RWPE2 (cell line): ENCODE data around the gene ZNF267.

Experiments
- ATAC-seq: fragments of 200-7000 bp; cut with Tn5 transposase; 3 replicates; pipeline ENCODE4 v1.9.1; 2021; ENCODE audit warnings: low read depth
- DNase-seq: peaks from one replicate; pipeline ENCODE4 v3.0.0-alpha.2; 2020; ENCODE audit warnings: low spot score
- H3K27ac ChIP-seq: fragments of 450-650 bp; 2 replicates; pipeline ENCODE4 v1.5.1; 2017; ENCODE audit warnings: mild to moderate bottlenecking; ENCODE audit not compliant: poor library complexity, severe bottlenecking
- H3K27me3 ChIP-seq: fragments of 250-450 bp; sonication (Bioruptor Pico); 2 replicates; pipeline ENCODE4 v1.5.1; 2021; ENCODE audit warnings: mild to moderate bottlenecking, moderate library complexity; ENCODE audit not compliant: insufficient read depth, poor library complexity, severe bottlenecking
- H3K36me3 ChIP-seq: fragments of 250-450 bp; sonication (Bioruptor Pico); 2 replicates; pipeline ENCODE4 v1.5.1; 2020; ENCODE audit warnings: low read depth, mild to moderate bottlenecking, moderate library complexity
- H3K4me1 ChIP-seq: fragments of 250-450 bp; sonication (Bioruptor Pico); 2 replicates; pipeline ENCODE4 v1.5.1; 2021; ENCODE audit warnings: mild to moderate bottlenecking, moderate library complexity; ENCODE audit not compliant: insufficient read depth, poor library complexity, severe bottlenecking
- H3K4me3 ChIP-seq: fragments of 250-450 bp; sonication (Bioruptor Pico); 2 replicates; pipeline ENCODE4 v1.5.1; 2021; ENCODE audit warnings: mild to moderate bottlenecking, moderate library complexity; ENCODE audit not compliant: severe bottlenecking
- H3K9me3 ChIP-seq: fragments of 250-450 bp; sonication (Bioruptor Pico); 2 replicates; pipeline ENCODE4 v1.5.1; 2021; ENCODE audit warnings: mild to moderate bottlenecking, moderate library complexity; ENCODE audit not compliant: severe bottlenecking
- TF ChIP-seq, protein P1 (sequence below): fragments of 450-650 bp; IDR thresholded peaks from one replicate; pipeline ENCODE4 v1.5.1; 2017; ENCODE audit warnings: mild to moderate bottlenecking, moderate library complexity; ENCODE audit not compliant: poor library complexity, severe bottlenecking

The ZNF267 gene

DNA sequence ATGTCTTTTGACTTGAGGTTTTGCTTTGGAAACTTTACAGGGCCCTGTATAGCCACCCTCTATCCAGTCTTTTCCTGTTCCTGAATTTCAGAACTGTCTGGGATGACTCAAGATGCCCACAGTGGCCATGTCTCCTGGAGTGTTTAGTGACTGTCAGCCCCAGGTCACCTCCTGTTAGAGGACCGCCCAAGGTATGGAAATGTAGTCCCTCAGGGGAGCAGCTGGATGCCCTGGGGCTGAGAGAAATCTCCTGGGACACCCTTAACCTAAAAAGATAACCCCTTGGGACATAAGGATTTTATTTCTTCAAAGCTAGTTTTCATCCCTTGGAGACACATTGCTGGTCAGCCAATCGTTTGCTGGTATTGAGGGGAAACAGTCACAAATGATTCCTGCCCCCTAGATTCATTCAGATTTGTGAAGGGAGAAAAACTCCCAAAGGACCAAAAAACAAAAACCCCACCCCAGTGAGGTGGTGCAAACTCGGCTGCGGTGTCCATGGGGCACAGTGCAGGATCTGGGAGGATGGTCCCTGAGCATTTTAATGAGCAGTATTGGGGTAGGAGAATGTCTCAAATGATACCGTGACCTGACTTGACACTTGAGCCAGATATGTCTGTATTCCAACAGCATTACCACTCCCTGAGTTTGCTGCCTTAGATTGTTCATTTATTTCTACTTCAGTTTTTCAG lies 1.7 kb downstream of the ZNF267 start:
- no peak for DNase-seq
- Histone ChIP-seq H3K27me3 (no peaks in the 10 kb centered on the region), H3K36me3 (peaks cover 42% of the 10 kb centered on the region), H3K9me3 (no peaks in the 10 kb centered on the region), H3K27ac (peak overlapping the region; percentile 64), H3K4me3 (peak overlapping the region; percentile 94), H3K4me1 (peaks cover 21% of the 10 kb centered on the region)
- ATAC-seq, result no peak
- TF ChIP-seq, protein P1, sequence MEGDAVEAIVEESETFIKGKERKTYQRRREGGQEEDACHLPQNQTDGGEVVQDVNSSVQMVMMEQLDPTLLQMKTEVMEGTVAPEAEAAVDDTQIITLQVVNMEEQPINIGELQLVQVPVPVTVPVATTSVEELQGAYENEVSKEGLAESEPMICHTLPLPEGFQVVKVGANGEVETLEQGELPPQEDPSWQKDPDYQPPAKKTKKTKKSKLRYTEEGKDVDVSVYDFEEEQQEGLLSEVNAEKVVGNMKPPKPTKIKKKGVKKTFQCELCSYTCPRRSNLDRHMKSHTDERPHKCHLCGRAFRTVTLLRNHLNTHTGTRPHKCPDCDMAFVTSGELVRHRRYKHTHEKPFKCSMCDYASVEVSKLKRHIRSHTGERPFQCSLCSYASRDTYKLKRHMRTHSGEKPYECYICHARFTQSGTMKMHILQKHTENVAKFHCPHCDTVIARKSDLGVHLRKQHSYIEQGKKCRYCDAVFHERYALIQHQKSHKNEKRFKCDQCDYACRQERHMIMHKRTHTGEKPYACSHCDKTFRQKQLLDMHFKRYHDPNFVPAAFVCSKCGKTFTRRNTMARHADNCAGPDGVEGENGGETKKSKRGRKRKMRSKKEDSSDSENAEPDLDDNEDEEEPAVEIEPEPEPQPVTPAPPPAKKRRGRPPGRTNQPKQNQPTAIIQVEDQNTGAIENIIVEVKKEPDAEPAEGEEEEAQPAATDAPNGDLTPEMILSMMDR, result no peak

DNA sequence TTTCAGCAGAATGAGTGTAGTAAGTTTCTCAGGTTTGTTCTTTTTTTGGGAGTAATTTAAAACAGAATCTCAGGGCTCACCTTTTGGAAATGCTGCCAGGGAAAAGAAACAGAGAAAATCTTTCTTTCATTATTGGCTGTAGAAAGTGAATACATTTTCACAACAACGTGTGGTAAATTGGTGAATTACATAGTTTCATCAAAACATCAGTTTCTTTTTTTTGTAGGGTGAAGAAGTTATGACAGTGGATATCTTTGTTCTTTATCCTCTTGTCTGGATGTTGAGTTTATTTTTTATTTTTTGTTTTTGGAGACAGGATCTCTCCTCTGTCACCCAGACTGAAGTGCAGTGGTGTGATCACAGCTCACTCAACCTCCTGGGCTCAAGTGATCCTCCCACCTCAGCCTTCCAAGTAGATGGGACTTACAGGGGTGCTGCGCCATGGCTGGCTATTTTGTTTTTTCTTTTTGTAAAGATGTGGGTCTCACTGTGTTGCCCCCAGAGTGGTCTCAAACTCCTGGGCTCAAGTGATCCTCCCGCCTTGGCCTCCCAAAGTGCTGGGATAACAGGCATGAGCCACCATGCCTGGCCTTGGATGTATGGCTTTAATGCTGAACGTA lies 2.4 kb downstream of the ZNF267 start:
- ATAC-seq (no peak), DNase-seq (no peak)
- no peaks in the 10 kb centered on the region for H3K9me3 ChIP-seq
- TF ChIP-seq, protein P1, result no peak
- H3K27me3 ChIP-seq, result no peaks in the 10 kb centered on the region
- H3K27ac ChIP-seq, result peak overlapping the region; percentile 64
- peaks cover 21% of the 10 kb centered on the region for H3K4me1 ChIP-seq
- peaks cover 50% of the 10 kb centered on the region for H3K36me3 ChIP-seq
- no peak overlapping the region for H3K4me3 ChIP-seq

DNA sequence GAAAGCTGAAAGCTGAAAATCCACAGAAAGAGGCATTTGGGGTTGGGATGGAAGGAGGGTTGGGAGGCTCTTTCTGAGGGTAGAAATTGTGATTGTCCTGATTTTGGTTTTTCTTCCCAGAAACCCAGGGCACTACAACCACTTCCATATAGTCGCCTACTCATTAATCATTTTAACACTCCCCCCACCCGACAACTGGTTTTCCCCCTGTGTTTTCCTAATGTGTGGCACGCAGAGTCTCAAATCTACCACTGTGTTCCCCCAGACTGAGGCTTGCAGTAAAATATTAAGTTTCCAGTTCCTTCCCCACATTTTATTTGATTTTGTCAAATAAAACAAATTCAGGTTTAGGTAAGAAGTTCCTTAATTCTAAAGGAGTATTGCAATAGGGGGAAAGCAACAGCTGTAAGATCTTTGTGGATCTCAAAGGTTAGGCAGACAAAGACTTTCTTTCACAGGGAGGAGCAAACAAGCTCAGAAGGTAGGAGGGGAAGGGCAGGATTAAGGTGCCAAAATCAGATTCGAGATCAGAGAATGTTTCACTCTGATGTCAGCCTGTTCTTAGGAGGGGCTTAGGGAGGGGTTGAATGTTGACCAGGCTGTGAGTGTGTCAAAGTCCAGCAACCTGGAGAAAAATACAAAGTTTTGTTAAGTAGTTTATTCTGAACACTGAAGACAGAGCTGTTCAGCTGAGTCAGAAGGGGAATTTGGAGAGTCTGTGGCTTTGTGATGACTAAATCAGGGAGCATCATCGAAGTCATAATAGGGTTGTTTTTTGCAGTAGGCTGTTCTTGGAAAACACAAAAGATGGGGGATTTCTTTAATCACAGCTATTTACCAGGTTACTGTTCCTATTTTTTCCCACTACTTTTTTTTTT lies 3.6 kb downstream of the ZNF267 start:
- no peak overlapping the region for H3K4me3 ChIP-seq
- no peaks in the 10 kb centered on the region for H3K27me3 ChIP-seq

DNA sequence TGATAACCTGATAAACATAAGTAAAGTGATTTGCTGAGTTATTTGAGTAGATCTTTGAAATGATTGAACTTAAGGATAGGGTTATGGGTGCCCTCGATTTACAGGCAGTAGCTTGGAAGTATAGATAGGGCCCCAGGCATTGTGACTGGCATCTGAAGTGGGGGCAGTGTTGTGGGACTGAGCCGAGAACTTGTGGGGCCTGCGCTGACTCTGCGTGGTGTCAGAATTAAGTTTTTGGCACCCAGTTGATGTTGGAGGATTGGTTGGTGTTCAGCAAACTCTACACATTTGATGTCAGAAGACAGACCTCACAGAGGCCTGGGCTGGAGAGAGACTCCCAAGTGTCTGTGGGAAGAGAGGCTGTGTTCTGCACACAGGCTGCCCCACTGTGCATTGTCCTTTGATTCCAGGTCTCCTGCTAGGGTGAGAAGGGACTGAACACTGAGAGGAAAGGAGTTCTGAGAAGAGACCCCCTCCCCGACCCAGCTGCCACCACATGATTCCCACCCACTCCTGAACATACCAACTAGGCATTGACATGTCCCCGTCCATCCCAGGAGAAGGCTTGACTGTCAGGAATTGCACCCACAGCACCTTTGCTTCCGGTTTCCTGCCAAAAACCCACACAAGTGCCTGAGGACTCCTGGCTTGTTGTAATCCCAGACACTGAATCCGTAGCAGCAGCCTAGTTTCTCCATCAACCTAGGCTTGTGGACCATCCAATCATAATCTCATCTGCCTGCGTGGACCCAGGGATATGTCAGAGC lies 4.5 kb downstream of the ZNF267 start:
- peaks cover 21% of the 10 kb centered on the region for H3K4me1 ChIP-seq
- DNase-seq, result no peak
- peak overlapping the region; percentile 62 for H3K27ac ChIP-seq
- no peaks in the 10 kb centered on the region for H3K27me3 ChIP-seq
- TF ChIP-seq, protein P1, result no peak
- no peak for ATAC-seq
- no peaks in the 10 kb centered on the region for H3K9me3 ChIP-seq
- no peak overlapping the region for H3K4me3 ChIP-seq
- peaks cover 70% of the 10 kb centered on the region for H3K36me3 ChIP-seq

More for the DNA sequence above, 3.6 kb downstream of the ZNF267 start:
- peak; percentile 80 for ATAC-seq
- TF ChIP-seq, protein P1, result no peak
- Histone ChIP-seq H3K4me1 (peaks cover 21% of the 10 kb centered on the region), H3K36me3 (peaks cover 61% of the 10 kb centered on the region), H3K9me3 (no peaks in the 10 kb centered on the region), H3K27ac (peak overlapping the region; percentile 62)
- DNase-seq, result no peak
